Calu3 (cell line): ENCODE measurements around the gene AK8. TPM values are rescaled to one million over a fixed set of nuclear protein-coding genes. Genes with fewer than 3 reads are reported as not detected.
"Not testable (repeated sequence)": the region's sequence is repeated elsewhere in the genome, so short reads cannot be mapped to it uniquely, and the experiment has no call there.

ENCODE experiments used
- BruUV-seq: library from RNA; stranded (reverse); fragments of 400-500 nt; replicated peaks from 2 replicates; lab custom pipeline; 2021; lab: Mats Ljungman, UMichigan
- CTCF ChIA-PET: fragments of 300-600 bp; sonication (Branson Sonifier 250); formaldehyde crosslinking; loops from one replicate; lab custom pipeline; 2022; ENCODE audit warnings: antibody characterized with exemption; lab: Charles Lee
- DNase-seq: peaks from one replicate; pipeline ENCODE4 v3.0.0; 2022
- H3K27ac Mint-ChIP-seq: one replicate; pipeline ENCODE4 v1.8.0; 2022; ENCODE audit warnings: mixed read lengths; ENCODE audit not compliant: unreplicated experiment
- H3K27me3 Mint-ChIP-seq: one replicate; pipeline ENCODE4 v1.8.0; 2022; ENCODE audit warnings: mixed read lengths; ENCODE audit not compliant: unreplicated experiment
- H3K36me3 Mint-ChIP-seq: one replicate; pipeline ENCODE4 v1.8.0; 2022; ENCODE audit warnings: mild to moderate bottlenecking, moderate library complexity, mixed read lengths; ENCODE audit not compliant: insufficient read depth, unreplicated experiment
- H3K4me1 Mint-ChIP-seq: one replicate; pipeline ENCODE4 v1.8.0; 2022; ENCODE audit warnings: mild to moderate bottlenecking, low read depth, mixed read lengths; ENCODE audit not compliant: unreplicated experiment
- H3K4me3 Mint-ChIP-seq: one replicate; pipeline ENCODE4 v1.8.0; 2022; ENCODE audit warnings: mild to moderate bottlenecking, low read depth, moderate library complexity, mixed read lengths; ENCODE audit not compliant: unreplicated experiment
- H3K9me3 Mint-ChIP-seq: one replicate; pipeline ENCODE4 v1.8.0; 2022; ENCODE audit warnings: low read depth, mixed read lengths; ENCODE audit not compliant: unreplicated experiment
- CTCF ChIP-seq: fragments of 200-600 bp; IDR thresholded peaks from one replicate; pipeline ENCODE4 v1.8.0; 2022; ENCODE audit warnings: antibody characterized with exemption; ENCODE audit not compliant: unreplicated experiment
- intact Hi-C: fragments of 100-400 bp; cut with micrococcal nuclease; formaldehyde crosslinking; loops from one replicate; pipeline ENCODE4 v1.10.0; 2022; ENCODE audit not compliant: unreplicated experiment
- total RNA-seq: library from RNA; stranded (reverse); gene quantifications from 2 replicates; pipeline ENCODE4 v1.2.3, GENCODE V29; 2022

The AK8 gene
- total RNA-seq, 1 experiment from 2014 or later: 1.4 TPM

GRCh38 chr9:132711846-132712245 lies 166.2 kb downstream of the AK8 start:
- DNase-seq: no peak
- TF ChIP-seq CTCF: no peak
- no peaks in the 10 kb centered on the region for H3K9me3 Mint-ChIP-seq
- no peaks in the 10 kb centered on the region for H3K4me1 Mint-ChIP-seq
- no peak overlapping the region for H3K4me3 Mint-ChIP-seq
- peaks cover 31% of the 10 kb centered on the region for H3K27me3 Mint-ChIP-seq
- H3K36me3 Mint-ChIP-seq: no peaks in the 10 kb centered on the region
- H3K27ac Mint-ChIP-seq: no peak overlapping the region
- intact Hi-C loops: no loop called here
- no TSS peak for BruUV-seq
- CTCF ChIA-PET: interaction anchor here (0.7 kb wide), 1 partner anchor 801 kb away, joined by 3 read pairs; no protein-coding TSS in a partner anchor

- H3K27ac Mint-ChIP-seq, H3K4me3 Mint-ChIP-seq, H3K4me1 Mint-ChIP-seq, intact Hi-C loops, CTCF ChIA-PET, H3K36me3 Mint-ChIP-seq, BruUV-seq, DNase-seq, H3K9me3 Mint-ChIP-seq: not testable (repeated sequence)
- H3K27me3 Mint-ChIP-seq: peaks cover 38% of the 10 kb centered on the region
Observed at GRCh38 chr9:132711152-132711551, 166.9 kb downstream of the AK8 start.

GRCh38 chr9:132710333-132710732 lies 167.8 kb downstream of the AK8 start:
- BruUV-seq: no TSS peak
- no peak overlapping the region for H3K4me3 Mint-ChIP-seq
- intact Hi-C loops: no loop called here
- TF ChIP-seq CTCF: no peak
- CTCF ChIA-PET: no interaction called here
- no peak overlapping the region for H3K27ac Mint-ChIP-seq
- peaks cover 39% of the 10 kb centered on the region for H3K27me3 Mint-ChIP-seq
- H3K4me1 Mint-ChIP-seq: no peaks in the 10 kb centered on the region
- H3K9me3 Mint-ChIP-seq: no peaks in the 10 kb centered on the region
- no peak for DNase-seq
- no peaks in the 10 kb centered on the region for H3K36me3 Mint-ChIP-seq

DNA sequence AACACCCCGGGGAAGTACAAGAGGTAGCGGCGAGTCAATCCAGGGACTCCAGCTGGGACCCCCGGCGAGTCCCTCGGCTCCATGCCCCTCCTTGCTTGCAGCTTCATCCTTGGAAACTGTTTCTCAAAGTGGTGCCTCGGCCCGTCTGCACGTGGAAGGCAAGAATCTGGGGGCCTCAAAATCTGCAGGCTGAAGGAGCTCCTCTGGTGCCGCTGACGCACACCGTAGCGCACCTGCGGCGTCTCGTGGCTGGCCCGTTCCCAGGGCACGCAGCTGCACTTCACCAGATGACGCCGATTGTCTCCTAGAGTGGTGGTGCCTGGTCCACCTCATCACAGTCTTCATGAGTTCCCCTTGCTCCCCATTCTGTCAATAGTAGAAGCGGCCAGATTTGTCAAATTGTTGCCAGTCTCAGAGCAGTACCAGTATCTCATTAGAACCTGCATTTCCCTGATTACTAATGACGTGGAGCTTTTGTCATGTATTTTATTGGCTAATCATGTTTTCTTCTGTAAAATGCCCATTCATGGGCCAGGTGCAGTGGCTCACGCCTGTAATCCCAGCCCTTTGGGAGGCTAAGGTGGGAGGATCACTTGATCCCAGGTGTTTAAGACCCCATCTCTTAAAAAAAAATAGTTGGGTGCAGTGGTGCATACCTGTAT lies 169.2 kb downstream of the AK8 start:
- no peaks in the 10 kb centered on the region for H3K36me3 Mint-ChIP-seq
- H3K4me3 Mint-ChIP-seq: no peak overlapping the region
- no peak for TF ChIP-seq CTCF
- peaks cover 39% of the 10 kb centered on the region for H3K27me3 Mint-ChIP-seq
- BruUV-seq: no TSS peak
- no peak overlapping the region for H3K27ac Mint-ChIP-seq
- no peak for DNase-seq
- CTCF ChIA-PET: no interaction called here
- intact Hi-C loops: no loop called here
- no peaks in the 10 kb centered on the region for H3K4me1 Mint-ChIP-seq
- no peaks in the 10 kb centered on the region for H3K9me3 Mint-ChIP-seq

DNA sequence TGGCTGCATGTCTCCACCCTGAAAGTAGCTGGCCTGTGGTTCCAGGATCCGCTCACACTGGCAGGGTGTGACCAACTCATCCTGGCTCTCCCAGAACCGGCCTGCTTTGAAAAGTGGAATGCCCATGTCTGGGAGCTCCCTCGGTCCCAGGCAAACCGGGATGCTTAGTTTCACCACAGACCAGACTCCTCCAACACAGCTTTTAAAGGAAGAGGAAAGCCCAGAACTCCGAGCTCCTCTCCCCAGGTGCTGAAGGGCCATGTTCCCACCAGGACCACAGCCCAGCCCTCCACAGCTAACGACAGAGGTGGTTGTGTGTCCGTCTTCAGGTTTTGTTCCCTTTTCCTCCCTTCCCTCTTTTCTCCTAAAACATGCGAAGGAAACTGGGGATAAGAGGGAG lies 169.8 kb downstream of the AK8 start:
- intact Hi-C loops: no loop called here
- CTCF ChIA-PET: no interaction called here
- H3K27ac Mint-ChIP-seq: no peak overlapping the region
- BruUV-seq: no TSS peak
- H3K4me3 Mint-ChIP-seq: no peak overlapping the region
- no peak for DNase-seq
- no peaks in the 10 kb centered on the region for H3K36me3 Mint-ChIP-seq
- H3K9me3 Mint-ChIP-seq: no peaks in the 10 kb centered on the region
- peaks cover 3% of the 10 kb centered on the region for H3K4me1 Mint-ChIP-seq
- H3K27me3 Mint-ChIP-seq: peaks cover 39% of the 10 kb centered on the region
- no peak for TF ChIP-seq CTCF
